NB4 (cell line): ENCODE results near the gene NKAPD1.
"Not testable (repeated sequence)": the region's sequence is repeated elsewhere in the genome, so short reads cannot be mapped to it uniquely, and the experiment has no call there.

Experiments
- CTCF ChIP-seq: IDR thresholded peaks from one replicate; pipeline ENCODE4 v1.5.1; 2012; ENCODE audit warnings: low read depth, low read length
- MAX ChIP-seq: IDR thresholded peaks from 2 replicates; pipeline ENCODE4 v1.6.1; 2011; ENCODE audit warnings: low read depth, low read length

GRCh38 chr11:112095302-112095701 lies 21.2 kb downstream of the NKAPD1 start:
- not testable (repeated sequence) for TF ChIP-seq CTCF, MAX
